ENCODE results near the gene BAHD1. TPM values are rescaled to one million over a fixed set of nuclear protein-coding genes. Genes with fewer than 3 reads are reported as not detected.
A peak's percentile ranks its signal among the peaks of the same experiment; 100 is the strongest.

The BAHD1 gene
- total RNA-seq, result 10 to 100 TPM in 3 of 4 donors, 1 to 10 TPM in 1; 8.8 to 27.4 (median 13.5) TPM

GRCh38 chr15:40440743-40441564, at the start of gene BAHD1:
TSS of gene BAHD1 (plus strand) at chr15:40440953. CDS start at chr15:40458465, 17,512 bp downstream.
- DNase-seq (peak; percentile 95 to 96), ATAC-seq (peak; percentile 83 to 86)
- H3K4me3 ChIP-seq, result peak within 1 kb of the TSS; percentile 74 to 98 (median 81)
- peaks cover 14 to 20% of the 10 kb centered on the region in 2 donors for H3K4me1 ChIP-seq
- TF ChIP-seq POLR2A (IDR thresholded peaks at IDR 0.05) (peak; percentile 46 to 47), CTCF (IDR thresholded peaks at IDR 0.05 in 4 of 5, conservative IDR thresholded peaks at IDR 0.05 in 1 of 5) (peak in 1 of 5 experiments; percentile 13)
- H3K9me3 ChIP-seq, result no peaks in the 10 kb centered on the region
- intact Hi-C loops (cut with DNase I; ENCODE audit: low total_unique reads) (loop anchor here (2.0 to 10.0 kb wide), 4 partner anchors 30 to 124 kb away; partner anchors contain the start of genes CCDC32, CHST14 and RPUSD2), in situ Hi-C loops (cut with MboI; ENCODE audit: low sequenced_read_pairs in 4 of 4) (no loop called here)
- no peaks in the 10 kb centered on the region for H3K36me3 ChIP-seq
- H3K27me3 ChIP-seq, result peaks cover 14 to 23% (median 18%) of the 10 kb centered on the region in 3 donors
- H3K27ac ChIP-seq, result peak within 1 kb of the TSS; percentile 76 to 86 (median 82)

- intact Hi-C loops (cut with DNase I; ENCODE audit: low total_unique reads), result no loop called here
- DNase-seq (no peak), ATAC-seq (no peak)
- Histone ChIP-seq H3K4me3 (no peak overlapping the region), H3K27ac (no peak overlapping the region), H3K4me1 (peaks cover 0 to 2% of the 10 kb centered on the region in 2 donors), H3K36me3 (peaks cover 0 to 49% of the 10 kb centered on the region in 2 donors), H3K9me3 (no peaks in the 10 kb centered on the region), H3K27me3 (no peaks in the 10 kb centered on the region)
- in situ Hi-C loops (cut with MboI; ENCODE audit: low sequenced_read_pairs in 4 of 4), result no loop called here
- TF ChIP-seq POLR2A (IDR thresholded peaks at IDR 0.05) (no peak), CTCF (IDR thresholded peaks at IDR 0.05 in 4 of 5, conservative IDR thresholded peaks at IDR 0.05 in 1 of 5) (no peak)
Observed at GRCh38 chr15:40392986-40393948, 47.5 kb upstream of the BAHD1 start.

- H3K9me3 ChIP-seq, result no peaks in the 10 kb centered on the region
- no peak for TF ChIP-seq CTCF (IDR thresholded peaks at IDR 0.05 in 4 of 5, conservative IDR thresholded peaks at IDR 0.05 in 1 of 5)
- ATAC-seq (no peak), DNase-seq (no peak)
- H3K4me3 ChIP-seq, result no peak overlapping the region
- intact Hi-C loops (cut with DNase I; ENCODE audit: low total_unique reads), result no loop called here
- peaks cover 0 to 2% of the 10 kb centered on the region in 2 donors for H3K4me1 ChIP-seq
- peaks cover 0 to 12% of the 10 kb centered on the region in 2 donors for H3K36me3 ChIP-seq
- H3K27ac ChIP-seq, result no peak overlapping the region
- no peaks in the 10 kb centered on the region for H3K27me3 ChIP-seq
- in situ Hi-C loops (cut with MboI; ENCODE audit: low sequenced_read_pairs in 4 of 4), result no loop called here
Observed at GRCh38 chr15:40397688-40398412, 42.9 kb upstream of the BAHD1 start.

GRCh38 chr15:40398413-40398873, 42.3 kb upstream of the BAHD1 start:
- in situ Hi-C loops (cut with MboI; ENCODE audit: low sequenced_read_pairs in 4 of 4), result no loop called here
- H3K36me3 ChIP-seq, result peaks cover 0 to 8% of the 10 kb centered on the region in 2 donors
- H3K9me3 ChIP-seq, result no peaks in the 10 kb centered on the region
- no peaks in the 10 kb centered on the region for H3K27me3 ChIP-seq
- intact Hi-C loops (cut with DNase I; ENCODE audit: low total_unique reads), result no loop called here
- peak in 1 of 2 donors; percentile 13 for DNase-seq
- ATAC-seq, result no peak
- peaks cover 0 to 2% of the 10 kb centered on the region in 2 donors for H3K4me1 ChIP-seq
- no peak overlapping the region for H3K27ac ChIP-seq
- TF ChIP-seq CTCF (IDR thresholded peaks at IDR 0.05 in 4 of 5, conservative IDR thresholded peaks at IDR 0.05 in 1 of 5), result no peak
- TF ChIP-seq POLR2A (IDR thresholded peaks at IDR 0.05), result no peak
- no peak overlapping the region for H3K4me3 ChIP-seq

Measured in gastrocnemius medialis (tissue), 4 donors.